GM12801 (cell line): ENCODE results near the gene ADCK1.

Source experiments
- CTCF ChIP-seq: IDR thresholded peaks from one replicate; pipeline ENCODE4 v1.5.1; 2011; ENCODE audit warnings: control low read depth; ENCODE audit not compliant: insufficient read length; ENCODE audit errors: extremely low read depth

The ADCK1 gene

GRCh38 chr14:77947372-77947771 lies 147.5 kb downstream of the ADCK1 start:
- TF ChIP-seq CTCF, result no peak

GRCh38 chr14:77950371-77951063 lies 150.6 kb downstream of the ADCK1 start:
- no peak for TF ChIP-seq CTCF

GRCh38 chr14:77955816-77956484 lies 156.0 kb downstream of the ADCK1 start:
- no peak for TF ChIP-seq CTCF

- TF ChIP-seq CTCF, result no peak
Measured at GRCh38 chr14:77961847-77962580, 162.1 kb downstream of the ADCK1 start.

- no peak for TF ChIP-seq CTCF
Measured at GRCh38 chr14:77962731-77963520, 163.0 kb downstream of the ADCK1 start.

GRCh38 chr14:77964586-77964985 lies 164.7 kb downstream of the ADCK1 start:
- TF ChIP-seq CTCF, result no peak

GRCh38 chr14:77965050-77965449 lies 165.1 kb downstream of the ADCK1 start:
- no peak for TF ChIP-seq CTCF
